ENCODE results near the gene PCSK1N.

PCSK1N gene

GRCh38 chrX:48791063-48791820, 44.2 kb downstream of the PCSK1N start:
- Histone ChIP-seq H3K9me2 (replicated peaks; ENCODE audit: insufficient read depth, low read length) (no peaks in the 10 kb centered on the region), H3K27ac (ENCODE audit: low read depth, low read length) (no peak overlapping the region), H2AFZ (ENCODE audit: low read depth, low read length, severe bottlenecking) (no peak overlapping the region), H4K20me1 (ENCODE audit: low read depth, low read length) (no peaks in the 10 kb centered on the region), H3K4me2 (ENCODE audit: low read depth, low read length, poor library complexity, severe bottlenecking) (no peak overlapping the region), H3K4me3 (ENCODE audit: insufficient read depth, low read length, poor library complexity, severe bottlenecking) (no peak overlapping the region), H3K9me3 (ENCODE audit: insufficient read depth, low read length) (no peaks in the 10 kb centered on the region), H3K27me3 (ENCODE audit: low read length) (no peaks in the 10 kb centered on the region), H3F3A (ENCODE audit: insufficient read depth) (no peaks in the 10 kb centered on the region), H3K36me3 (ENCODE audit: low read length) (no peaks in the 10 kb centered on the region), H3K9ac (ENCODE audit: low read length) (no peak overlapping the region), H3K79me2 (ENCODE audit: insufficient read depth, low read length) (no peaks in the 10 kb centered on the region)
- TF ChIP-seq, protein P1, sequence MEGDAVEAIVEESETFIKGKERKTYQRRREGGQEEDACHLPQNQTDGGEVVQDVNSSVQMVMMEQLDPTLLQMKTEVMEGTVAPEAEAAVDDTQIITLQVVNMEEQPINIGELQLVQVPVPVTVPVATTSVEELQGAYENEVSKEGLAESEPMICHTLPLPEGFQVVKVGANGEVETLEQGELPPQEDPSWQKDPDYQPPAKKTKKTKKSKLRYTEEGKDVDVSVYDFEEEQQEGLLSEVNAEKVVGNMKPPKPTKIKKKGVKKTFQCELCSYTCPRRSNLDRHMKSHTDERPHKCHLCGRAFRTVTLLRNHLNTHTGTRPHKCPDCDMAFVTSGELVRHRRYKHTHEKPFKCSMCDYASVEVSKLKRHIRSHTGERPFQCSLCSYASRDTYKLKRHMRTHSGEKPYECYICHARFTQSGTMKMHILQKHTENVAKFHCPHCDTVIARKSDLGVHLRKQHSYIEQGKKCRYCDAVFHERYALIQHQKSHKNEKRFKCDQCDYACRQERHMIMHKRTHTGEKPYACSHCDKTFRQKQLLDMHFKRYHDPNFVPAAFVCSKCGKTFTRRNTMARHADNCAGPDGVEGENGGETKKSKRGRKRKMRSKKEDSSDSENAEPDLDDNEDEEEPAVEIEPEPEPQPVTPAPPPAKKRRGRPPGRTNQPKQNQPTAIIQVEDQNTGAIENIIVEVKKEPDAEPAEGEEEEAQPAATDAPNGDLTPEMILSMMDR (IDR thresholded peaks at IDR 0.05; ENCODE audit: insufficient read depth, low read length, poor library complexity, severe bottlenecking) = no peak
- no peak for TF ChIP-seq EZH2phosphoT487 (conservative IDR thresholded peaks at IDR 0.05; ENCODE audit: low read length)

- no peak overlapping the region for H3K4me3 ChIP-seq (ENCODE audit: insufficient read depth, low read length, poor library complexity, severe bottlenecking)
- no peaks in the 10 kb centered on the region for H3K9me3 ChIP-seq (ENCODE audit: insufficient read depth, low read length)
- no peak for TF ChIP-seq EZH2phosphoT487 (conservative IDR thresholded peaks at IDR 0.05; ENCODE audit: low read length)
- TF ChIP-seq, protein P1 (IDR thresholded peaks at IDR 0.05; ENCODE audit: insufficient read depth, low read length, poor library complexity, severe bottlenecking) = no peak
Observed at GRCh38 chrX:48790477-48790876, 44.9 kb downstream of the PCSK1N start.

DNA sequence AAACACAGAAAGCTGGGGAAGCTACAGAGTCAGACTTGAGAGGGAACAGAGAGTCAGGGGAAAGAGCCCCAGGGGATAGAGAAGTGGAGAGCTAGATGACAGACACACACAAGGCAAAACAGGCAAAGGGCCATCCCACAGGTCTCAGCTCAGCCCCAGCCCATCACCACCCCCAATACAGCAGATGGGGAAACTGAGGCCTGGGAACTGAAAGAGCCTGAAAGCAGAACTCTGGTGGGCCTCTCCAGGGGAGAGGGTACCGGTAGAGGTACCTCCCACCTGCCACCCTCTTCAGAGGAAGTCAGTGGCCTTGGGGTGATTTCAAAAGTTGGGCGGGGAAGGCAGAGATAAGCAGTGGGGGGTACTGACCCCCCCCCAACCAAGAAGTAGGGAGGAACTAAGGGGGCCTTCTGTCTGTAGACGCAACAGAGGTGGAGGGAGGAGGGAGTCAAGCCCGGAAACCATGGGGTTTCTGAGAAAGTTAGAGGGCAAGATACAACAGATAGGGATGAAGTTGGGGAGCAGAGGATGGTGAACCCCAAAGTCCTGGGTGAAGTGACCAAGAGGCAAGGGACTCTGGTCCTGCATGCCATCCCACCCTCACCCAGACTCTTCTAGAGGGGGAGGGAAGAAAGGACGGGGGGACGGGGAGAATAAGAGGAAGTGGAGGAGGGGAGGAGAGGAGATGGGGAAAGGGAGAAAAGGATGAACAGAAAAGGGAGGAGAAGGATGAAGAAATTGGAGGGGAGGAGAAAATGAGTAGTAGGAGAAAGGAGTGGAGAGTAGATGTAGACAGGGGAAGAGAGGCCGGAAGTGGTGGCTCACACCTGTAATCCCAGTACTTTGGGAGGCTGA, 45.8 kb downstream of the PCSK1N start:
- no peaks in the 10 kb centered on the region for H3K27me3 ChIP-seq (ENCODE audit: low read length)
- no peaks in the 10 kb centered on the region for H3F3A ChIP-seq (ENCODE audit: insufficient read depth)
- H3K27ac ChIP-seq (ENCODE audit: low read depth, low read length) = no peak overlapping the region
- H3K9me3 ChIP-seq (ENCODE audit: insufficient read depth, low read length) = no peaks in the 10 kb centered on the region
- H3K9ac ChIP-seq (ENCODE audit: low read length) = no peak overlapping the region
- H2AFZ ChIP-seq (ENCODE audit: low read depth, low read length, severe bottlenecking) = no peak overlapping the region
- H3K79me2 ChIP-seq (ENCODE audit: insufficient read depth, low read length) = no peaks in the 10 kb centered on the region
- no peak overlapping the region for H3K4me2 ChIP-seq (ENCODE audit: low read depth, low read length, poor library complexity, severe bottlenecking)
- TF ChIP-seq EZH2phosphoT487 (conservative IDR thresholded peaks at IDR 0.05; ENCODE audit: low read length) = no peak
- TF ChIP-seq, protein P1 (IDR thresholded peaks at IDR 0.05; ENCODE audit: insufficient read depth, low read length, poor library complexity, severe bottlenecking) = no peak
- no peak overlapping the region for H3K4me3 ChIP-seq (ENCODE audit: insufficient read depth, low read length, poor library complexity, severe bottlenecking)
- no peaks in the 10 kb centered on the region for H3K9me2 ChIP-seq (replicated peaks; ENCODE audit: insufficient read depth, low read length)
- H4K20me1 ChIP-seq (ENCODE audit: low read depth, low read length) = no peaks in the 10 kb centered on the region
- no peaks in the 10 kb centered on the region for H3K36me3 ChIP-seq (ENCODE audit: low read length)

More at GRCh38 chrX:48790477-48790876, 44.9 kb downstream of the PCSK1N start:
- Histone ChIP-seq H3K4me2 (ENCODE audit: low read depth, low read length, poor library complexity, severe bottlenecking) (no peak overlapping the region), H3K27ac (ENCODE audit: low read depth, low read length) (no peak overlapping the region), H3F3A (ENCODE audit: insufficient read depth) (no peaks in the 10 kb centered on the region), H3K79me2 (ENCODE audit: insufficient read depth, low read length) (no peaks in the 10 kb centered on the region), H4K20me1 (ENCODE audit: low read depth, low read length) (no peaks in the 10 kb centered on the region), H3K9ac (ENCODE audit: low read length) (no peak overlapping the region), H2AFZ (ENCODE audit: low read depth, low read length, severe bottlenecking) (no peak overlapping the region), H3K9me2 (replicated peaks; ENCODE audit: insufficient read depth, low read length) (no peaks in the 10 kb centered on the region), H3K27me3 (ENCODE audit: low read length) (no peaks in the 10 kb centered on the region), H3K36me3 (ENCODE audit: low read length) (no peaks in the 10 kb centered on the region)

Measured in SU-DHL-6 (cell line).